HG03457 (cell line): Measurements from ENCODE around the gene SLC35B2.

Experiments used
- ATAC-seq: cut with Tn5 transposase; IDR thresholded peaks from one replicate; pipeline ENCODE4 v1.9.1; 2021; ENCODE audit warnings: moderate number of reproducible peaks; ENCODE audit not compliant: unreplicated experiment

SLC35B2 gene, protein sequence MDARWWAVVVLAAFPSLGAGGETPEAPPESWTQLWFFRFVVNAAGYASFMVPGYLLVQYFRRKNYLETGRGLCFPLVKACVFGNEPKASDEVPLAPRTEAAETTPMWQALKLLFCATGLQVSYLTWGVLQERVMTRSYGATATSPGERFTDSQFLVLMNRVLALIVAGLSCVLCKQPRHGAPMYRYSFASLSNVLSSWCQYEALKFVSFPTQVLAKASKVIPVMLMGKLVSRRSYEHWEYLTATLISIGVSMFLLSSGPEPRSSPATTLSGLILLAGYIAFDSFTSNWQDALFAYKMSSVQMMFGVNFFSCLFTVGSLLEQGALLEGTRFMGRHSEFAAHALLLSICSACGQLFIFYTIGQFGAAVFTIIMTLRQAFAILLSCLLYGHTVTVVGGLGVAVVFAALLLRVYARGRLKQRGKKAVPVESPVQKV

DNA sequence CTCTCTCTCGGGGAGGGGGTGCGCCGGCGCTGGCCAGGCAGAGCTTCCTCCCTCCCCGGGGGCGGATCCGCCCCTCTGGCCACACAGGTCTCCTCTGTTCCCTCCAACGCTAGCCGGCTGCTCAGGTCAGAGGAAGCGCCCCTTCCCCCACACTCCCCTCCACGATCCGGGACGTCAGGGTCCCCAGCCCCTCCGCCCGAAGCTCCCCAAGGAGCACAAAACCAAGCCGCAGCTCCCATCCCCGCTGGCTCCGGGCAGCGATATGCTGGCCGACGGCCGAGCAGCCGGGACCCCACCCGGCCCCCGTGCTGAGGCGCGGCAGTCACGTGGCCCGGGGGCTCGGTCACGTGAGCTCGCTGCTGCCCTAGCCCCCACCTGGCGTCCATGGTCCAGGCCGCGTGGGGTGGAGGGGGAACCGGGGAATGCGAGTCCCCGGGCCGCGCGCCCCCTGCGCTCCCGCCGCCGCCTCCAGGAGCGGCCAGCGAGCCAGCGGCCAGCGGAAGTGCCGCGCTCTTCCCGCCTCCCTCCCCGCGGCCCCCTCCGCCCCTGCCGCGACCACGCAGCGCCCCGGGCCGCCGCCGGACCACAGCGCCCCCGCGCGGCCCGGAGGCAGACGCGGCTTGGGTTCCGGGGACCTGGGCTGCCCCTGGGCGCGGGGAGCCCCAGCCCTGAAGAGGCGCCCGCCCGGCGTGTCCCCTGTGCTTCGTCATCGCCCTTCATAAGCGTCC is at the start of gene SLC35B2:
Gene SLC35B2 (minus strand): TSS at position 504 of the 728 bp plus-strand sequence. CDS start 118 bp downstream, at position 386.
- ATAC-seq: peak; percentile 31

DNA sequence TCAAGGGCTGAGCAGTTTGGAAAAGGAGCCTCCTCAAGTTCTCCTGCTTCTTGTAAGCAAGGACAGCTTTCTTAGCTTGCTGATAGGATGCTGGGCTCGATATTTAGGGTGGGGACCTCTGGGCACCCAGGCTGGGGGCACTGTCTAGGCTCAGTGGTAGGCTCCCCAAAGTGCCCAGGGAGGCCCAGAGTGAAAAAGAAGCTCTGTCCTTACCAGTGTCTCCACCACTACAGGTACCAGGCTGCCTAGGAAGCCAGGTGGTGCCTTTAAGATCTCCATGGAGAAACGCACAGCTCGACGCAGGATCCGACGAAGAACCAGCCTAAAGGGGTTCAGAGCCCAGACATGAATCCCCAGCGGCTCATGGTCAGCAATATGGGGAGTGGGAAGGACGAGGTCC is 49.4 kb upstream of the SLC35B2 start:
- no peak for ATAC-seq

- ATAC-seq: no peak
Observed at GRCh38 chr6:44305200-44305725, 47.9 kb upstream of the SLC35B2 start.

DNA sequence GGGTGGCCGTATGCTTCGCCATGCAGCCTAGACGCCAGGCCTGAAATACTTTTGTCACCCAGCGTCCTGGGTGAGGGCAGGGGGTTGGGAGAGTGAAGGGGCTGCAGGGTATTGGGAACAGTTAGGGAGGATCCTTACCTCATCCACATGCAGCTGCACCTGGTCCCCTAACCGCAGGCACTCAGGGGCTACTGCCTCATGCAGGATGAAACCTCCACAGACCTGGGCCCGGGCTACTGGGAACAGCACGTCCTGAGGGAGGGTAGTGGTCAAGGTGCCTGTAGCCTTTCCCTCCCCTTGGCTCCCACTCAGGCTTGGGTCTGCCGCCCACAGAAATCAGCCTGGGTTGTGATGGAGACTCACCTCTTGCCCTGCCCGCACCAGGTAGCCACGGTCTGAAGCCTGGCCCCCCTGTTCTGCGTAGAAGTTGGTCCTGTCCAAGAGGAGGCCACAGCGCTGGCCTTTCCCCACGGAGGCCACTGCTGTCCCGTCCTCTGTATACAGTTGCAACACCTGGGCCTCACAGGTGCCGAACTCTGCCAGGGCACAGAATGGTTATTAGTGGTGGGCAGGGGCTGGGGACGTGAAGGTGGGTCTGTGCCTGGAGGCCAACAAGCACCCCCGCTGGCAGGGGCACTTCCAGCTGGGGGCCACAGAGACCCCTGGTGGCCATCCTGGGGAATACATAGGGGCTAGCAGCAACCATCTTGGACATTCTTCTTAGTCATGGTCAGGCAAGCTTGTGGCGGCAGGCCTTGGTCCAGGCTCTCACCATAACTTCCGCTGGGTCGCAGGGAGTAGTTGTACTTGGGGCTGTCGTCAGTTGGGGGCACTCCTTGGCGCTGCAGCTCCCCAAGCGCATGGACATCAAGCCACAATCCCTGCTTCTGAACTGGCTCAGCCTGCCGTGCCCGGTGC is 47.2 kb upstream of the SLC35B2 start:
- ATAC-seq: no peak

- no peak for ATAC-seq
Observed at GRCh38 chr6:44303842-44304241, 46.5 kb upstream of the SLC35B2 start.

GRCh38 chr6:44302856-44303255 is 45.5 kb upstream of the SLC35B2 start:
- no peak for ATAC-seq

DNA sequence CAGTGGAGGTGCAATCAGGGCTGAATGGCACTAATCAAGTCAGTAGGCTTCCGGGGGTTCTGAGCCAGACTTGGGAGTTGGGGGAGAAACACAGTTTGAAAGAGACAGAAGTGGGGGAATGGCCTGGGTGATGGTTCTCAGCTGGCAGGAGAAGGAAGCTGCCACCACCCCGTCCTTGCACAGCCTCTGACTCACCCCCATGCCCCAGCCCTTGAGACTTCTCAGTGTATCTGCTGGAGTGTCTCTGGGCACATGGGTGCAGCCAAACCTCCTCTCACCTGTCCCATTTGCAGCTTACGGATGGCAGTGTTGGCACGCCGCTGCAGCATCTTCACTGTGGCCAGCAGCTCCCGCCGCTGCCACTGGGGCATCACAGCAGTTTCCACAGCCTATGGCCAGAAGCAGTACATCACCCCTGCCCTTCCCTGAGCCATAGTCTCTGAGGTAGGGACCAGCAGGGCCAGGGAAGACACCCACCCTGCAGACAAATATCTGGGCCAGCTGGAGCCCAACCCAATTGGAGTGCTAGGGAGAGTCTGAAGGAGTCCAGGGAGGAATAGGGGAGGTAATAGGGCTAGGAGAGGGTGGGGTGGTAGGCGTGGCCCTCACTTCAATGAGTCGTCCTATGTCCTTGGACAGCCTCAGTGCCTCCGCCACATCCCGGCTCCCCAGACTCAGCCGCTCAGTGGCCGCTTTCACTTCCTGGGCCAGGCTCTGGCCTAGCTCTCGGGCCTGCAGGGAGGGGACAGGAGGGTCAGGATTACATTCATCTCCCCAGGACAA is 44.6 kb upstream of the SLC35B2 start:
- no peak for ATAC-seq

DNA sequence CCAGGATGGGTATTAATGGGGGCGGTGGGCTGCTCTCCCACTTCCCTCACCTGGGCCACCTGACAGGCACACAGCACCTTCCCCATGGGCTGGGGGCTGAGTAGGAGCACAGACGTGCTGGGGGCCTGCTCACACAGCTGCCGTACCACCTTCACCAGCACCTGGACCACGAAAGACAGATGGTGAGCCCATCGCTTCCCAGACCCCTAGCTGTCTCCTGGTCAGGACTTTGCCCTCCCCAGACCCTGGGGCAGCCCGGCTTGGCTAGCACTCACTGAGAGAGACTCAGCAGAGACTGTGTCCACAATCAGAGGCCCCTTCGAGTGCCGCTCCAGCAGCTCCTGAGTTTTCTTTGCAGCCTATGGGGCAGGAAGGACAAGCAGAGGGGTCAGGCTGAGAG is 43.8 kb upstream of the SLC35B2 start:
- ATAC-seq: no peak

DNA sequence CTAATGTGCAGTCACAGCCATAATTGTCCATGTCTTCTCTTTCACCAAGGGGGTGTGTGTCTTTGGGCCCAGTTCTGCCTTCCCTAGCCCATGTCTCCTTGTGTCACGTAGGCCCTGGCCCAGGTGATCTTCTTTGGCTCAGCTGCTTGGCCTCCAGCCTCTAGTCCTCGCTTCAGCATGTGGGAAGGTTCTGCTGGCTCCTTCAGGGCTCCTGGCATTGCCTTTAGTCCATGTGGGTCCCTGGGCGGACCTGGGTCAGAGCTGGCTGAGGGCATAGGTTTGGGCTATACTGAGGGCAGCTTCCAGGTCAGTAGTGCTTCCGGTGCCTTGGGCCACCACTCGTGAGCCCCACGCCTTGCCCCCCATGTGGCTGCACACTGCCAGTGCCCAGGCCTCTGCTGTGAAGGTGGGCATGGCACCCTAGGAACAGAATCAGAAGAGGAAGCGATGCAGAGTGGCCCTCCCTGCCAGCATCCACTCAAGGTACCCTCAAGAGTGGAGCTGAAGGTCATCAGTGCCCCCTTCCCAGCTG is 43.0 kb upstream of the SLC35B2 start:
- ATAC-seq: no peak

GRCh38 chr6:44298864-44299263 is 41.5 kb upstream of the SLC35B2 start:
- ATAC-seq: no peak

GRCh38 chr6:44298055-44298803 is 40.9 kb upstream of the SLC35B2 start:
- ATAC-seq: no peak

- ATAC-seq: no peak
Observed at GRCh38 chr6:44297063-44298038, 40.0 kb upstream of the SLC35B2 start.

GRCh38 chr6:44294832-44295791 is 37.8 kb upstream of the SLC35B2 start:
- no peak for ATAC-seq

DNA sequence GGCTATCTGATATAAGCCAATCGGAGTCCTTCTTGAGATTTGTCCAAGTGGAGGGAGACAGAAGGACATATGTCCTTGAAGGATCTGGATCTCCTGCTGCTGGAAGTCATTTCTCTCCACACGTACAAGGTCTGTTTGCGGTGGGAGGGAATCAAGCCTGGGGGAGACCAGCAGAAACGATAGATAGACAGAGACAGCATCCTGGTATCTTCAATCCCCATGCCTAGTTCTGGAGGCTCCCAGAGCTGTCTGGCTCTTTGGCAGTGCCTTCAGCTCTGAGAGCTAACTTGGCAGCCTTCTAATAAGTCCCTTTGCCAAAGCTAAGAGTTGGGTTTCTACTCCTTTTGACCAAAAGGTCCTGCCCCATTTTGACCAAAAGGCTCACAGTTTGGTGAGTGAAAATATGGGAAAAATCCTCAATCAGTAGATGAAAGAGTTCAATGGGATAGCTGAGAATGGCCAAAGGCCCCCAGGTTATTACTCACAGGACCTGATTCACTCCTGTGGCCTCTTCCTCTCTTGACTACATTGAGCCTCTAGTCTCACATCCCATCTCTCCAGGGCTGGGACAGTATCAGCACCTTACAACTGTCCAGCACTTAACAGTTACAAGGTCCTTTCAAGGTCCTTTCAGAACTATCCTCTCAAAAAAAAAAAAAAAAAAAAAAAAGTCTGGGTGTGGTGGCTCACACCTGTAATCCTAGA is 35.5 kb upstream of the SLC35B2 start:
- ATAC-seq: no peak

GRCh38 chr6:44291841-44292240 is 34.5 kb upstream of the SLC35B2 start:
- no peak for ATAC-seq

GRCh38 chr6:44289726-44290260 is 32.5 kb upstream of the SLC35B2 start:
- no peak for ATAC-seq
